H1 (cell line): Measurements from ENCODE around the gene LTBP1. TPM values are rescaled to one million over a fixed set of nuclear protein-coding genes. Genes with fewer than 3 reads are reported as not detected.

ENCODE experiments used
- HDAC2 ChIP-seq, 2 experiments: fragments of 300-600 bp in 1 of 2; sonication (generic) in 1 of 2; IDR thresholded peaks; 2 replicates each; pipeline ENCODE4 v1.6.1; 2011 to 2012; ENCODE audit warnings: low read depth in 2 of 2, low read length in 2 of 2, mild to moderate bottlenecking in 2 of 2, moderate library complexity in 2 of 2, borderline replicate concordance in 1 of 2, inconsistent platforms in 1 of 2
- RNF2 ChIP-seq: fragments of 200-900, 300-1000 bp; sonication (generic); IDR thresholded peaks from 2 replicates; pipeline ENCODE4 v1.7.1; 2016; ENCODE audit warnings: borderline replicate concordance, low read depth, mild to moderate bottlenecking, antibody characterized with exemption, low read length; ENCODE audit not compliant: poor library complexity, severe bottlenecking; ENCODE audit errors: missing control alignments
- SIN3A ChIP-seq, 2 experiments: IDR thresholded peaks in 1 of 2; conservative IDR thresholded peaks in 1 of 2; 2 replicates each; pipeline ENCODE4 v1.6.1; 2011 to 2012; ENCODE audit warnings: low read length in 2 of 2, improper control_type of control experiment in 1 of 2, low read depth in 1 of 2, mild to moderate bottlenecking in 1 of 2
- SP2 ChIP-seq: IDR thresholded peaks from 2 replicates; pipeline ENCODE4 v1.6.1; 2012; ENCODE audit warnings: mild to moderate bottlenecking, low read length, inconsistent platforms
- polyA plus RNA-seq, 7 experiments: library from polyadenylated mRNA; depleted of rRNA in 3 of 7; stranded (reverse) in 5 of 7; unstranded in 2 of 7; fragments of >200 nt in 5 of 7; fragments of 200-250 nt in 2 of 7; gene quantifications; 1 replicate in 5 of 7; 2 replicates in 1 of 7; 4 replicates in 1 of 7; pipeline versions ENCODE4 v1.2.1 to v1.2.3, GENCODE V29; 2011 to 2013; ENCODE audit warnings: missing spikeins in 2 of 7, mixed read lengths in 2 of 7
- total RNA-seq: library from RNA; stranded (reverse); fragmentation: NEBNext Ultra II Directional; extraction: Animal tissue kit (Norgen Biotek cat#: 25700); gene quantifications from 2 replicates; pipeline ENCODE4 v1.2.1, GENCODE V29; 2021
- TF ChIP-seq, protein P1 (sequence below): IDR thresholded peaks from 2 replicates; pipeline ENCODE4 v1.6.1; 2011; ENCODE audit warnings: low read depth, mild to moderate bottlenecking, low read length; ENCODE audit not compliant: insufficient read depth

Gene LTBP1
- total and polyA plus RNA-seq, 2 of the 8 experiments (the other 6 are each of a cell fraction or from before 2014, with no cell fraction given): 15.4 to 24.7 TPM

DNA sequence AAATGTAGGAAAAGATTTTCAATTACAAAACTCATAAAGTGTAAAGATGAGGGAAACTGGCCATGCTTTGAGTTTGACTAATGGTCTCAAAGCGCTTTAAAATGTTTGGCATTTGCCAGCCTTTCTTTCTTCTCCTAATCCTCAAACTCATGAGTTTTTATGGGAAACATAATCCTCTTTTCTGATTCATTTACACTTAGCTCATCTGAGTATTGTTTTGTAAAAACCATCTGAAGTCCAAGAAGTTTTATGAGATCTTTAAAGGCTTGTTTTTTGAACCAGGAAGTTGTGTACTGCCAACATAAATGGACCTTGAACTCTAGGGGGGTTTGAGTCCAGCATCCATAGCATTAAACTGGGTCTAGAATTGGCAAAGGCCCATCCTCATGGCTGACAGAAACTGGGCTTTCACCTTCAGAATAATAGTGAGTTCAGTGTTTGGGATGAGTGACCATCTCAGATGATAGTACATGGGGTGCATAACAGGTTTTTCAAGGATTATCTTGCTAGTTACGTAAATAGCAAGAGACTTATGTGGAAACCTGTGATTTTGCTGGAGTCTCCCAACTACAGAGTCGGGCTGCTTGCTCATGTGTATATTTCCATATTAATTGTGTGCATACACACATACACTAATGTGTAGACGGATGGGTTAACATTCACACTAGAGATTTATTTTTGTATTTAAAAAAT is 3.8 kb upstream of the LTBP1 start (continued):
- TF ChIP-seq, protein P1, sequence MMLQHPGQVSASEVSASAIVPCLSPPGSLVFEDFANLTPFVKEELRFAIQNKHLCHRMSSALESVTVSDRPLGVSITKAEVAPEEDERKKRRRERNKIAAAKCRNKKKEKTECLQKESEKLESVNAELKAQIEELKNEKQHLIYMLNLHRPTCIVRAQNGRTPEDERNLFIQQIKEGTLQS: no peak
- TF ChIP-seq SP2 (no peak), HDAC2 (IDR thresholded peaks at IDR 0.05; ENCODE audit: borderline replicate concordance in 1 of 2, low read depth in 2 of 2, low read length in 2 of 2) (no peak), RNF2 (no peak), SIN3A (conservative IDR thresholded peaks at IDR 0.05 in 1 of 2, IDR thresholded peaks at IDR 0.05 in 1 of 2; ENCODE audit: low read depth in 1 of 2, low read length in 2 of 2) (no peak)
- TF ChIP-seq, all 59 proteins: peak for 0
